Left cardiac atrium (tissue), 4 donors: ENCODE data around the gene RREB1. TPM values are rescaled to one million over a fixed set of nuclear protein-coding genes. Genes with fewer than 3 reads are reported as not detected.
"Not testable (repeated sequence)": the region's sequence is repeated elsewhere in the genome, so short reads cannot be mapped to it uniquely, and the experiment has no call there.

Experiments
- ATAC-seq, 2 donors: fragments of 200-7000 bp; cut with Tn5 transposase; one replicate each; pipeline ENCODE4 v1.9.1; 2020; ENCODE audit warnings: mild to moderate bottlenecking in 2 of 2, moderate library complexity in 2 of 2
- DNase-seq: peaks from one replicate; pipeline ENCODE4 v3.0.0-alpha.2; 2020
- intact Hi-C, 2 donors: fragments of 100-400 bp; cut with DNase I; formaldehyde crosslinking; loops; one replicate each; pipeline versions ENCODE4 v1.14.1 to v1.15.1; 2022 to 2023
- total RNA-seq, 2 donors: library from RNA; stranded (reverse); fragmentation: NEBNext Ultra II Directional; extraction: Animal tissue kit (Norgen Biotek cat#: 25700); gene quantifications; one replicate each; pipeline ENCODE4 v1.2.1, GENCODE V29; 2021
- donor health status: DM: no; HTN: yes; CAD: no.
- donor health status: DM: no; HTN: yes; CAD: no; lungs with severe emphysema.
- donor health status: DM: yes; HTN: yes; CAD: no.
- donor health status: Dilated cardiomyopathy.

RREB1 gene
- total RNA-seq, 2 donors from 2014 or later: 34.2 to 37.6 TPM

DNA sequence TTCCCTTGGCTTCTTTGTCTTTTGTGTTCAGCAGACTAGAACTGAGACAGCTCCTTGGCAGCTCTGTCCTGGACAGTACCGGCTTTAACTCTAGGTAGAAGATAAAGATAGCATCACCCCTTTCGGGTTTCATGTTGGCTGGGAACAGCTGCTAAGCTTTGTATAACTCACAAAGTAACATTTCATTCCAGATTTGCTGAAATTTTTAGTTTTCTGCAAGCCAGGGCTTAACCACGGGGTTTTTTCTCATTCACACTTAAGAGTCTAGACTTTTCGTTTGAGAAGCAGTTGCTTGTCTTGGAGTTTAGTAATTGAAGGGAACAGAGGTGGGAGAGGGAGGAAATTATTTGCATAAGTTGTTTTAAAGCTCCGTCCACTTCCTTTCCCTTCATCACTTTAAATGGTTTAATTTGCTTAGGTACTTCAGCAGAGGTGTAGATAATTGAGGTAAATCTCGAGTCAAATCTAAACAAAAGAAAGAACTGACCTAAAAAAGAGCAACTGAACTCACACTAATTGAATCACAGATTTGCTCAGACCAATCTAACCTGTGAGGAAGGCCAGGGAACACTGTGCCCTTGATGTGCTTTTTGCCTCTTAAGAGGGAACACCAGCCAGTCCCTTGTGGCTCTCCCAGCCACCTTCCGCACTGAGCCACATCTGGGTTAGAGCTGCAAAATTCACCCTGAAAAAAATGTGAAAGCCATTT lies 48.3 kb downstream of the RREB1 start:
- peak in 1 of 2 donors; percentile 58 for ATAC-seq
- intact Hi-C loops: no loop called here
- DNase-seq: no peak

DNA sequence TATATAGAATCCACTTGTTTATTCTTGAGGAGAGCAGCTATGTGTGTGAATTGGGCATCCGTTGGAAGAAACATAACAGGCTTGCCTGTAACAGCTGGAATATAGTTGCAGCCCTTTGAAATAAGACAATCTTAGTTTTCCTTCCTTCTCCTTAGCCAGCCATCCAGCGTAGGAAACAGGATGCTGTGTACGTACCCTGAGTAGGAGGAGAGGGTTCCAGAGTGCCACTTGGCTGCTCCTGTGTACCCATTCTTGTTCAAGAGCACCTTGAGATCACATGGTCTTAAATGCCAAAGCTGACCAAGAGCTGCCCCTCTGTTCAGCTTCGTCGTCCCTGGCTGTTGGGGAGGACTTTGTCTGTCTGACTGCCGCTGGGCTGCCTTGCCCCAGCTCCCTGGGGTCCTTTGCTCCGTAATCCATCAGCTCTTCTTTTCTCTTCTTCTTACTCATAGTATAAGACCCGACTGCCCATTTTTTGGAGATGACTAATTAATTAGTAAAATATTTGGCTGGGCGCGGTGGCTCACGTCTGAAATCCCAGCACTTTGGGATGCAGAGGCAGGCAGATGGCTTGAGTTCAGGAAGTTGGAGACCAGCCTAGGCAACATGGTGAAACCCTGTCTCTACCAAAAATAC lies 49.0 kb downstream of the RREB1 start:
- intact Hi-C loops: no loop called here

DNA sequence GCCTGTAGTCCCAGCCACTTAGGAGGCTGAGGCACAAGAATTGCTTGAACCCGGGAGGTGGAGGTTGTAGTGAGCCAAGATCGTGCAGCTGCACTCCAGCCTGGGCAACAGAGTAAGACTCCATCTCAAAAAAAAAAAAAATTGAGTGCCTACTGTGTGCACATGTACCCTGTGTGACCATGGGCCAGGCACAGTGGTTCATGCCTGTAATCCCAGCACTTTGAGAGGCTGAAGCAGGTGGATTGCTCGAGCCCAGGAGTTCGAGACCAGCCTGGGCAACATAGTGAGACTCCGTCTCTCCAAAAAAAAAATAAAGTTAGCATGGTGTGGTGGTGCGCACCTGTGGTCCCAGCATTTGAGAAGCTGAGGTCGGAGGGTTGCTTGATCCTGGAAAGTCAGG lies 49.5 kb downstream of the RREB1 start:
- intact Hi-C loops, ATAC-seq, DNase-seq: not testable (repeated sequence)

More for the DNA sequence above, 49.0 kb downstream of the RREB1 start:
- DNase-seq (no peak), ATAC-seq (peak in 1 of 2 donors; percentile 30)

DNA sequence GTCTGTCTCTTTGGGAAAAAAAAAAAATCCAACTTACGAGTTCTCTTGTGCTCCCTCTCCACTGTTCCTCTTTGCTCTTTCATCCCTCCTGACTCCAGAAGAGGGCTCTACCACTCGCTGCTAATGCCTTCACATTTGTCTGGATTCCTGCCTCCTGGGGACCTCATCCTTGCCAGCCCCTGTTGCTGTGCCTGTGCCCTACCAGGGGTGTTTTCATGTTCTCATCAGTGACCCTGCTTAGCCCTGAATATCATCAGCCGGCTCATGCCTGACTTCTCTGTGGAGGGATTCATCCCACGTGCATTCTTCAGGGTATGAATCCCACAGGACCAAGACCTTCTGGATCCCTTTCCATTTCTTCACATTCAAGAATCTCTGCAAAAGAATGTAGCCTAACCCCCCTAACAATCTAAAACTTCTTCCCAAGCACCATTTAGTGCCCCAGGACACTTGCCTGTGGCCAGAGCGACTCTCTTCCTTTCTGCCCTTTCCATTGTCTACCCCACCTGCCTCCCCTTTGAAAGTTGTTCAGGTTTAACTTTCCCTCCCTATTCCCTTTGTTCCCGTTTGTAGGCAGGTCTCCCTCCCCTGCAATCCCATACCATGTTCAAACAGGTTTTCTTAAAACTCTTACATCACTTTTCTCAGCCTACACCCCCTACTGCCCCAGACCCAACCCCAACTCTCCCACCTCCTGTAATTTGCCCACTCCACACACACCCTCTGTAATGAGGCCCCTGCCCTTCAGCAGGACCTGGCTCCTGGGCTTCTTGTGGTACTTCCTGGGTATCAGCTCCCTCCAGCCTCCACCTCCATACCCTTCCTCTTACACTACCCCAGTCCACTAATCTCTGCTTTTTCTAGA lies 50.2 kb downstream of the RREB1 start:
- ATAC-seq: peak in 1 of 2 donors; percentile 48
- intact Hi-C loops: no loop called here
- no peak for DNase-seq

DNA sequence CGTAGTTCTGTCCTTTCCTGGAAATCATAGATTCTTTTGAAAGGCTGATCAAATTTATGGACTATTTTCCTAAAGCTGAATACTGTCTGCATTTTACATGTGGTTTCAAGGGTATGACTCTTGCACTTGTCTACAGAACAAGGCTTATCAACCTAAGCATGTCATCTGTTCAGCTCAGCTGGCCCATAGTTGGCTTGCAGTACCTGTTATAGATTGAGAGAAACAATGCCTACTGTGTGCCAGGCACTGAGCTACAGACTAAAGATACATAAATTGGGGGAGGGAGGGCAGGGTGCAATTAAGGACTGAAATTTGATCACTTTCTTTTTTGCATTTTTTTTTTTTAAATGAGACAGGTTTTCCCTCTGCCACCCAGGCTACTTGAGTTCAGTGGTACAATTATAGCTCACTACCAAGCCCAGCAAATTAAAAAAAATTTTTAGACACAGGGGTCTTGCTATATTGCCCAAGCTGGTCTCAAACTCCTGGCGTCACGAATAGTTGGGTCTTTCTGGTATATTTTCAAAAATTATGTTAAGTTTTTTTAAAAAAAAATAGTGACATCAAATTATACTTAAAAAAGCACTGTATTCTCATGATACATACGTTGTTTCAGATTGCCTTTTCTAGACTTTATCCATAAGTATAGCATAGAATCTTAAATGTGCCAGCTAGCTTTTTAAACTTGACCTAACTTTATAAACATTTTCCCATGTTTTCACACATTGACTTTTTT lies 52.2 kb downstream of the RREB1 start:
- no peak for ATAC-seq
- intact Hi-C loops: no loop called here

DNA sequence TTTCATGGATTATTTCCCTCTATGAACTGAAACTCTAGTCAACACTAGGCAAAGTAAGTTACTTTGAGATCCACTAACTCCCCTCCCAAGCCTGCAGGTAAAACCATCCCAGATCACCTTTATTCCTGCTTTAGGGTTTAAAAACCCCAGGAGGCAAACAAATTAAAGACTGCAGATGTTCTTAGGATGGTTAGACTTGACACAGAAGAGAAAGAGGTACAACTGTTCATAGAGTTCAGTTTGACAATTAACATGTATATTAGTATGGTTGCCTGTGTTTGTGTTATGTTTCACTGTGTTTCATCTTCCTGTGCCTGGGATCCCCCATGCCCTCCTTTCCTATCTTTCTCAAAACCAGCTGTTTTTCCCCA lies 53.5 kb downstream of the RREB1 start:
- intact Hi-C loops: no loop called here
- ATAC-seq (no peak), DNase-seq (no peak)

More for the DNA sequence above, 52.2 kb downstream of the RREB1 start:
- DNase-seq: no peak

DNA sequence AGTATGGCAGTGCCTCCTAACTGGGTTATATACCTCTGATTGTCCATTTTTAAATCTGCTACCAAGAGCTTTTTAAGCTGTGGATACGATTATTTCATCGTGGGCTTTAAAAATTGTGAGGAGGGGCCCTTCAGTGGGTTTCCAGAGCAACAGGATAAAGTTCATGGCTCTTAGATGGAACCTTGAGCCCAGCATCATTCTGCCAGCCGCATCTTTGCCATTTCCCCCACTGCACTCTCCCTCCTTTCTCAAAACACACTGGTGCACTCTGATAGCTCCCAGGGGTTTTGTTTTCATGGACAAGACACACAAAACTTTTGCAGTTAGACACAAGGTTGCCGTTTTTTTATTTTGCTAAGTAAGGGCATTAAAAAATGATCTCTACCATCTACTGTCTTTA lies 54.1 kb downstream of the RREB1 start:
- no peak for ATAC-seq
- DNase-seq: no peak
- intact Hi-C loops: no loop called here

DNA sequence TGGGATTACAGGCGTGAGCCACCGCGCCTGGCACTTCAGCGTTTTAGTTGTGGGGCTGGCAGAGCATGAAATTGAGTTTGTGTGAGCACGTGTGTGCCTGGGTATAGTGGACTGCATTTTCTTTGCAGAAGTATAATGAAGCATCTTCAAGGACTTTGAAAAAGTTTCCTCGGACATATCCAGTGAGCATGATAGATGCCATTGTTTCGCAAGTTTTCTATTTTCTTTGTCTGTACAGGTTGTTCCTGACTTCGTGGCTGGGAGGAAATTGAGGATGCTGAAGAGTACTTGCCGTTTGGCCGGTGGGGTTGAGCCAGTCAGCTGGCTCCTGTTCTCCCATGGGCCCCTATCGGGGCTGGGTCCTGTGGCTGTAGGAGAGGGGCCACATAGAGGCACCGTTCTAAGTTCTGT lies 55.9 kb downstream of the RREB1 start:
- ATAC-seq (no peak), DNase-seq (no peak)
- intact Hi-C loops: no loop called here

DNA sequence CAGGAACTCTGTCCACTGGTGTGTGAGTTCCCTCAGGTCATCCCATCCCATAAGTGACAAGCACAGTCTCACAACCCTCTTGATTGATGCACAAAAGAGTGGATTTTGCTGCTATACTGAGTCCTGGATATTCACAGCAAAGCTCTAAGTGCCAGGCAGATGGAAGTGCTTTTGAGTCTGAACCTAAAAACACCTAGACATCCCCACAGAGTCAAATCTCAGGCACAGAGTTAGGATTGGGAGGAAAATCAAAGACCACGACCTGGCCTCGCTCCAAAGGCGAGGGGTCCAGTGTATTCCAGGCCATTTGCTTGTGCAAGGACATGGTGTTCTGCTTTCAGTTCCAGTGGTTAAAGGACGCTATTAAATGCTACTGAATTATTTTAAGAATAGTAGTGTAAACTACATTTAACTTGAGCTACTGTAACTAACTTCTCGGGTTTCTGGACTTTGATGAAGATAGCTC lies 56.8 kb downstream of the RREB1 start:
- ATAC-seq (no peak), DNase-seq (no peak)
- intact Hi-C loops: no loop called here

DNA sequence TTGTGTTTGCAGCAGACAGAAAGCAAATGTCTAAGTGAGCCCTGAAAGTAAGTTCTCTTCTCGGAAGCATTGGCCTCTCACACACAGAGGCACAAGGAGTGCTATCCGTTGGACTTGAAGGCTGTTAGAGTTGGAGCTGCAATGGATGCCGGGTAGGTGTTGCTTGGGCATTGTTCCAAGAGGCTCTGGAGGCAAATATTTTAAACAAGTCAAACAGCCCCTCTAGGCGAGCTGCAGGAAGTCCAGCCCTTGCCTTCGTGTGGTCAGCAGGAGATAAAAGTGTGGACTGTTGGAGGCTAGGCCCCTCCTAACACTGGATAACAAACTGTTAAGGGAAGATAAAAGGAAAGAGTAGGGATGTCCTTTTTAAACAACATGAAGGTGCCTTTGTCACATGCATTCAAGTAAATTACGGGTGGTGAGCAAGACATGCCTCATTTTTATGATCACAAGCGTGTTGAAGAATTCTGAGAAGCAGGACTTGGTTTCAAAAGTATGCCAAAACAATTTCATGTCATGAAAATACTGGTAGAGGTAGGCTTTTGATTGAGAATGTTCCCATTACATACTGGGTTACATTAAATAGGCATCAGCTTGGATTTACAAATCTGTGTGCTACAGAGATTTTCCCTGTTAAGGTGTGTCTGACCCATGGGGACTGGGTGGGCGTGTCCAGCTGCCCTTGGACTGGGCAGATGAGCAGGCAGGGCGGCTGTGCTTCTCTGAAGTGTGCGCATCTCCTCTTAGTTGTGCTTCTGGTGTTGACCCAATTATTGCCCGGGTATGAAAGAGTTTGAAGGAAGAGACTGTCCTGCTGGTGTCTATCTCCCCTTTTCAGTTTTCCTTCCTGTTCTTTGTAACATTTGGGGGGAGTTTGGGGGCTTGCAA lies 57.5 kb downstream of the RREB1 start:
- ATAC-seq (peak in 1 of 2 donors; percentile 10), DNase-seq (no peak)
- intact Hi-C loops: no loop called here

DNA sequence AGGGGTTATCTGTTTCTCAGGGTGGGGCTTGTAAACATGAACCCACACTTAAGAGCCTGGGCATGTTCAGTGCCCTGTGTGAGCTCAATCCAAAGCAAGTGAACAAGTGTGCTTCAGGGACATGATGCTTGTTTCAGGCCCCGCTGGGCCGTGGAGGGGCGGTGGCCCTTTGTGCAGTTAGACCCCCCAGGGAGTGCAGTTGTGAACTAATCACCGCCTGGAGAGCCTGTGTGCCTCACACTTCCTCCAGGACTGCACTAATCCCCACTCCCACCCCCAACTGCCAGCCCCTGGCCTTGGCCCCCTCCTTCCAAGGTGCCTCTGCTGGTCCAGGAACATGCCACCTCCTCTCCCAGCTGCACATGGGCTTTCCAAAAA lies 58.1 kb downstream of the RREB1 start:
- DNase-seq: no peak
- no peak for ATAC-seq
- intact Hi-C loops: no loop called here

DNA sequence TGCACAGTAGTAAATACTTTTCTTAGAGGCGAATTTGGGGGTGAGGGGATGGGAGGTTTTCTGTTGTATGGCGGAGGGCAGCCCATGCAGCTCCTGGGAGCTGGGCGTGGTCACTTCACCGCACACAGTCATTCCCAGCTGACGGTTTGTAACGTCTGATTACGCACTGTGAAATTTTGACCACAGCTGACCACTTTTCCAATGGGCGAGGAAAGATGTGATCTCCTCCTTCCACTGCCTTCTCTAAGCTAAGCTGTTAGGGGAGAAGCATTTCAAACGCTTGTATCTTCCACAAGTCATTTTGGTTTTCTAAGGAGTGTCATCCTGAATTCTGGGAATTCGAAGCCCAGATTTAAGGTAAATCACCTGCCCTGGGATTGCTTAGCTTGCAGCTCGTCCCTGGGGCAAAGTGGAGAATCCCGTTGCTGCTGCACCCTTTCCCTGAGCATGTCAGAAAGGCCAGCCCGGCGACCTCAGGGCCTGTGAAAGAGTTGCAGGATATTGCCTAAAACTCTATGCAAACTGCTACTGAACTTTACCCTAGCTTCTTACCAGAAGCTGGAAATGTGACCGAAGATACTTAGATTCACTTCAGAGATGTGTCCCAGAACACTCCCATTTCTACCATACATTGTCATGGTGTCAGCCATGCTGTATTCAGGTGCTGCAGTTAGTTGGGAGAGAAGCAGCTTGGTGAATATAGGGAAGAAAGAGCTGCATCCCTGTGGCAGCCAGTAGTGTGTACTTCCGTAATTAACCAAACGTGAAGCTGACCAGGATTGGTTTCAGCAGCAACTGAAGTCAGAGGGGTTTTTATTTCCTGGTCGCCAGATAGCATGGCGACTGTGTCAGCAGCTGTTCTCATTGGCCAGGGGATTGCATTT lies 58.9 kb downstream of the RREB1 start:
- ATAC-seq (peak in 1 of 2 donors; percentile 29), DNase-seq (no peak)
- intact Hi-C loops: no loop called here

DNA sequence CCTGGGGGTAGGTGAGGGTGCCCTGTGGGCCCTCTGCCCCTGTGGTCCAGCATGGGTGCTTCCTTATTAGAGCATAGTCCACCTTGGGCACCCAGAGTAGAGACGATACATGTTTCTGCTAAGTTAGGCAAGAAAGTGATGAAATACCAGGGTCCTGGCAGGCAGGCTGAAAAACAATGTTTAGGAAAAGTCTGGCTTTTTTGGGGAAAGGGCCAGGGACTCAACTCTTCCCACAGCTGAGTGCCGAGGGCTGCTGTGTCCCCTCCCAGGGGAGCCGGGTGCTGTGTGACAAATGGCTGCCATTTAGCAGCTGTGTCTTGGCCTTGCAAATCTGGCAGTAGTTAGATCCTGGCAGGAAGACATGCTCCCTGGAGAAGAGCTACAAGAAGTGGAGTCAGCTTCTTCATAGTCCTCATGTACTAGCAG lies 61.5 kb downstream of the RREB1 start:
- ATAC-seq (peak; percentile 25 to 64), DNase-seq (peak; percentile 71)
- intact Hi-C loops: no loop called here

DNA sequence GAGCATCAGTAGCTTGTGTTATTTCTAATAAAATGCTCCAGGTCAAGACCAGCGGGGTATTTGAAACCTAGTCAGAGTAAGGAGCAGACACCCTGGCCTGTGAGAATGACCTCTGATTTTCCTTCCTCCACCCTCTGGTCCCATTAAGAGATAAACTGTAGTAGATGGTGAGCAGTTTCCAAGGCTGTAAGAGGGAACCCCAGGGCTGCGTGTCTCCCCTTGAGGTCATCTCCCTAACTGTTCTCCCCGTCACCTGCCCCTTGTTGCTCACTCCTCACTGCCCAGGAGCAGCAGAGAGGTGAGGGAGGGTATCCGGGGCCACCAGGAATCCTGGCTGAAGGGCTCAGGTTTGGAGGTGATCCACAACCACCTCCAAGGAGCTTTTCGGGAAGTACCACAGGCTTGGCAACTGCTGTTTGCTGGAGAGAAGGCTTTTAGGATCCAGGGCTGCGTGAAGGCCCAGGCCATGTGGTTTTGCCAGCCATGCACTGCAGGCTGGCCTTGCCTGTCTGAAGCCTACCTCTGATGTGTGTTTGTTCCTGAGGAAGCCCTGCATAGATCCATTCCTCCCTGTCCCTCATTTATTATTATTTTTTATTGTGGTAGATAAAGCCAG lies 62.5 kb downstream of the RREB1 start:
- ATAC-seq (no peak), DNase-seq (no peak)
- intact Hi-C loops: no loop called here

DNA sequence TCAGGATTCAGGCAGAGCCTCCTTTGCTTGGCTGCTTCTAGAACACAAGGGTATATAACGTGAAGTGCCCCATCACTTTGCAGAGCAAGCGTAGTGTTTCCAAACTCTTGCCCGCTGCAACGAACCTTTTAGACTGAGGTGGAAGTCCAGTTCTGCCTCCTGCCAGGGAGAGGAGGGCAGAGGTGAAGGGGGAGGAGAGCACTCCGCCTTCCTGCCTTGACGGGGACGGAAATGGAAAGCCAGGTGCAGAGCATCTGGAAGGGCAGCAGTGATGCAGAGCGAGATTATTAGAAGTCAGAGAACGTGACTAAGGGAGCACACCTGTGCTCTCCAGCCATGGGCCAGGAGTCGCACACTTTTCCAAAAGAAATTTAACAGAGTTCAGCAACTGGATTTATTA lies 63.4 kb downstream of the RREB1 start:
- ATAC-seq (no peak), DNase-seq (no peak)
- intact Hi-C loops: no loop called here

DNA sequence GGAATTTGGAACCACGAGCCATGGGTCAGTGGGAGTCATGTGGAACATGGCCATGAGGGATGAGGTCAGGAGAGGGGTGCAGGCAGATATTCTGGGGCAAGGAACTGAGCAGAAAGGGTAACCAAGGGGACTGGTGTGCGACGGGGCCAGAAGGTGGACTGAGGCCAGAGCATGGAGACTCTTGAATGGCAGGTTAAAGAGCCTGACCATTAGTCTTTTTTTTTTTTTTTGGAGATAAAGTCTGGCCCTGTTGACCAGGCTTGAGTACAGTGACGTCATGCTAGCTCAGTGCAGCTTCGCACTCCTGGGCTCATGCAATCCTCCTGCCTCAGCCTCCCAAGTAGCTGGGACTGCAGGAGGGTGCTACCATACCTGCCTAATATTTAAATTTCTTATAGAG lies 64.0 kb downstream of the RREB1 start:
- no peak for ATAC-seq
- intact Hi-C loops: no loop called here

DNA sequence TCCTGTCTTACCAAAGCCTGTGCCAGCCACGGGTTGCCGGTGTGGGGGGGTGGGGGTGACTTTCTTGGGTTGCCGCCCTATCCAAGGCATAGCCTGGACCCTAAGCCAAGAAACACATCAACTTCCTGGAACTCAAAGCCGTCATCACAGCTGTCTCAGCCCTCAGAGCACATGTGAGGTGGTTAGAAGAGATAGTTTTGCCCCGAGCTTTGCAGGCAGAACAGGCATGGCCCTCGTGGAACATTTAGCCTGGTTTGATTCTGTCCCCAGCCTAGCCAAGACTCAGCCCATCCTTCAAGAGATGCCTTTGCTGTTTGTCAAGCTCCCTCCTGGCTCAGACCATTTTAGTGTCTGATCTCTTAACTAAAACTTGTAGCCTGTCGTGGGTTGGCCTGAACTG lies 64.9 kb downstream of the RREB1 start:
- intact Hi-C loops: no loop called here
- DNase-seq (peak; percentile 68), ATAC-seq (peak; percentile 27 to 70)

More for the DNA sequence above, 64.0 kb downstream of the RREB1 start:
- DNase-seq: no peak
